AG04450 (cell line): ENCODE data around the gene ASPM. TPM values are rescaled to one million over a fixed set of nuclear protein-coding genes. Genes with fewer than 3 reads are reported as not detected.

Experiments used
- CTCF ChIA-PET: fragments of 300-600, 350-600 bp; formaldehyde crosslinking; extraction: SDS; loops from one replicate; lab custom pipeline; 2022; ENCODE audit warnings: antibody characterized with exemption, inconsistent platforms; lab: Charles Lee
- POLR2A ChIA-PET: fragments of 350-600 bp; formaldehyde crosslinking; extraction: SDS; loops from one replicate; lab custom pipeline; 2021; ENCODE audit warnings: antibody characterized with exemption, inconsistent platforms; lab: Yijun Ruan, JAX
- DNase-seq: peaks from one replicate; pipeline ENCODE4 v3.0.0-alpha.2; 2011; ENCODE audit warnings: low read depth, low spot score
- H3K27ac ChIP-seq: one replicate; pipeline ENCODE4 v1.5.1; 2012; ENCODE audit warnings: low read depth, low read length, control low read depth
- H3K27me3 ChIP-seq: one replicate; pipeline ENCODE4 v1.6.0; 2012; ENCODE audit warnings: low read length; ENCODE audit not compliant: control insufficient read depth, insufficient read depth
- H3K4me3 ChIP-seq: 2 replicates; pipeline ENCODE4 v1.5.1; 2011; ENCODE audit warnings: mild to moderate bottlenecking, low read depth, low read length, control low read depth
- H3K9me3 ChIP-seq: 2 replicates; pipeline ENCODE4 v1.5.1; 2012; ENCODE audit warnings: low read length; ENCODE audit not compliant: control insufficient read depth, insufficient read depth
- polyA plus RNA-seq: library from polyadenylated mRNA; depleted of rRNA; stranded (reverse); fragments of >200 nt; gene quantifications from 2 replicates; pipeline ENCODE4 v1.2.3, GENCODE V29; 2011
- TF ChIP-seq, protein P1 (sequence below): IDR thresholded peaks from 2 replicates; pipeline ENCODE4 v1.5.1; 2011; ENCODE audit warnings: low read depth, low read length, control low read depth, inconsistent platforms

Gene ASPM
- polyA plus RNA-seq, 1 experiment = 6.1 TPM

DNA sequence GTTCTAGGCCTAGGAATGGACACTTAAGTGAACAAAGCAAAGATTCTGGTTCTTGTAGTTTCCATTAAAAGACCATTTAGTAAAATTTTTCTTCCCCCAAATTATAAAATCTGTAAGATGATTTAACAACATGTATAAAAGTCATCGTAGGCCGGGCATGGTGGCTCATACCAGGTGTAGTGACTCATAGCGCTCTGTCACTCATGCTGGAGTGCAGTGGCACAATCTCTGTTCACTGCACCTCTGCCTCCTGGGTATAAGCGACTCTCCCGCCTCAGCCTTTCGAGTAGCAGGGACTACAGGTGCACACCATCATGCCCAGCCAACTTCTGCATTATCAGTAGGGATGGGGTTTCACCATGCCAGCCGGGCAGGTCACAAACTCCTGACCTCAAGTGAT is 9.1 kb downstream of the ASPM start:
- Histone ChIP-seq H3K27me3 (no peaks in the 10 kb centered on the region), H3K4me3 (no peak overlapping the region), H3K9me3 (no peaks in the 10 kb centered on the region; the same call in 1 of the 2 replicates), H3K27ac (no peak overlapping the region)
- CTCF ChIA-PET = no interaction called here
- TF ChIP-seq, protein P1, sequence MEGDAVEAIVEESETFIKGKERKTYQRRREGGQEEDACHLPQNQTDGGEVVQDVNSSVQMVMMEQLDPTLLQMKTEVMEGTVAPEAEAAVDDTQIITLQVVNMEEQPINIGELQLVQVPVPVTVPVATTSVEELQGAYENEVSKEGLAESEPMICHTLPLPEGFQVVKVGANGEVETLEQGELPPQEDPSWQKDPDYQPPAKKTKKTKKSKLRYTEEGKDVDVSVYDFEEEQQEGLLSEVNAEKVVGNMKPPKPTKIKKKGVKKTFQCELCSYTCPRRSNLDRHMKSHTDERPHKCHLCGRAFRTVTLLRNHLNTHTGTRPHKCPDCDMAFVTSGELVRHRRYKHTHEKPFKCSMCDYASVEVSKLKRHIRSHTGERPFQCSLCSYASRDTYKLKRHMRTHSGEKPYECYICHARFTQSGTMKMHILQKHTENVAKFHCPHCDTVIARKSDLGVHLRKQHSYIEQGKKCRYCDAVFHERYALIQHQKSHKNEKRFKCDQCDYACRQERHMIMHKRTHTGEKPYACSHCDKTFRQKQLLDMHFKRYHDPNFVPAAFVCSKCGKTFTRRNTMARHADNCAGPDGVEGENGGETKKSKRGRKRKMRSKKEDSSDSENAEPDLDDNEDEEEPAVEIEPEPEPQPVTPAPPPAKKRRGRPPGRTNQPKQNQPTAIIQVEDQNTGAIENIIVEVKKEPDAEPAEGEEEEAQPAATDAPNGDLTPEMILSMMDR = no peak
- DNase-seq = no peak
- POLR2A ChIA-PET = no interaction called here

DNA sequence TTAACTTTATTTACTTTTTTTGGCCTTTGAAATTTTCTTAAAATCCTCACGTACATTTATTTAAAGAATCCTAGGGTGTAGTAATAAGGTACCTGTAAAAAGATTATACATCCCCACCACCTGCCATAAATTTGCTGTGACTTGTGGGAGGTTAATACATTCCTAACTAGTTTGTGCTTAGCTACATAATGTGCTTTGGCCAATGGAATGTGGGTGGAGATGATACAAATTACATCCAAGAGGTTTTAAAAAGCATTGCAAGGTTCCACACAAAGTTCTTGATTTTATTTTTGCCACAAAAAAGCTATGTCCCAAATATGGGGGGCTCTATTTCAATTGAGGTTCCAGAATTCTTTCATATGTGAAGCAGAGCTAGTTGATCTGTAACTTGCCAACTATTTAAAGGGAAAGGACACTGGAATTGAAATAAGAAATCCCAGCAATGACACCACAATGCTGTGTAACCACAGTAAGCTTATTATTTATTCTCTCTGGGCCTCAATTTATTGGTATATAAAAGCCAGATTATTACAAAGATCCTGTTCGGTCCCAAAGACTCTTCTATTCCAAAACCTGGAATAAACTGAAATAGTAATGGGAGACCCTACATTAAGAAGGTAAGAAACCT is 15.7 kb downstream of the ASPM start:
- POLR2A ChIA-PET = no interaction called here
- Histone ChIP-seq H3K4me3 (no peak overlapping the region), H3K27me3 (no peaks in the 10 kb centered on the region), H3K27ac (no peak overlapping the region), H3K9me3 (no peaks in the 10 kb centered on the region)
- TF ChIP-seq, protein P1 = peak; percentile 14; the same call in 1 of the 2 replicates
- CTCF ChIA-PET = interaction anchor here (1.1 to 1.8 kb wide), 3 partner anchors 9 to 12 kb away, joined by 4 to 12 read pairs (median 5); no protein-coding TSS in a partner anchor
- DNase-seq = no peak

DNA sequence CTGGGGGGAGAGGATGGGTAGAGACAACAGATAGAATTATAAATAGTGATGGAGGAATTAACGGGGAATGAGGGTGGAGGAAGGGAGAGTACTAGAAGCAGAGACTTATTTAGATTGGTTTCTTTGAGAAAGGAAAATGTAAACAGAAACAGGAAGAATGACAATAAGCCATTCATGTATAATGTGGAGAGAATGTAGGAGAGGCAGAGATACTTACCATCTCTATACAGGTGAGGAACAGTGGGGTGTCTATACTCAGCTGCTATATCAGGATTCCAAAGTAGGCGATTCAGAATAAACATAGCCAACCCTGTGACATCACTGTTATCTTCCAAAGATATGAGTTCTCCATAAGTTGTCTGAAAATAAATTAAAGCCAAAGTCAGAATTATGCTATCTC is 16.8 kb downstream of the ASPM start:
- TF ChIP-seq, protein P1 = no peak
- H3K27me3 ChIP-seq = no peaks in the 10 kb centered on the region
- H3K27ac ChIP-seq = no peak overlapping the region
- ChIA-PET CTCF (interaction anchor here (1.6 kb wide), 1 partner anchor 8 kb away, joined by 5 read pairs; no protein-coding TSS in a partner anchor), POLR2A (no interaction called here)
- no peaks in the 10 kb centered on the region for H3K9me3 ChIP-seq
- DNase-seq = no peak
- no peak overlapping the region for H3K4me3 ChIP-seq

DNA sequence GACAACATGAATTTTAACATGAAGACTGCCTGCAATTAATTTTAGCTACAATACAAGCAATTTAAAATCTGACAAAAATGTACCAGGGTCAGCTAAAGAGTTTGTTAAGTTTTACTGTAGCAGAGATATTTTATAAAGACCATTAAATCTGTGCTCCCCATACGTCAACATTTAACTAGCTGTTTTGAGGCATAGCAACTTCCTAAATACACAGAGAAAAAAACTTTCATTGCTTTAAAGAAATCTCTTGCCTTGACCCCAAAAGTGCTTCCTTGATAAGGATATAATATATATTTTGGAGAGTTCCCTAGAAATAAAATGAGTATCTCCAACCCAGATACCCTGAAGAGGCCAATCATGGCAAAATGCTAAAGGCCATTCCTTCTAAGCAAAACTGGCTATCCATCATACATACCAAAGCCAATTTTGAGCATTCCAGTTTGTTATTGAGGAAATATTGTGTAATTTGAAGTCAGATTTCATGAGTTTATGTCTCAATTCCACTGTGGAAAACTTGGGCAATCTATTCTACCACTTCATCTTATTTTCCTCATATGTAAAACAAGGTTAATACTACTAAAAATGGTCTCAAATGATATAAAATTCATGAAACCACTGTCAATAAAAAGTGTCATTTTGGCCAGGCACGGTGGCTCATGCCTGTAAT is 19.1 kb downstream of the ASPM start:
- H3K27ac ChIP-seq = no peak overlapping the region
- no peaks in the 10 kb centered on the region for H3K9me3 ChIP-seq
- ChIA-PET CTCF (interaction anchor here (1.0 kb wide), 1 partner anchor 53 kb away, joined by 6 read pairs; no protein-coding TSS in a partner anchor), POLR2A (no interaction called here)
- H3K27me3 ChIP-seq = no peaks in the 10 kb centered on the region
- TF ChIP-seq, protein P1 = no peak
- H3K4me3 ChIP-seq = no peak overlapping the region
- no peak for DNase-seq

DNA sequence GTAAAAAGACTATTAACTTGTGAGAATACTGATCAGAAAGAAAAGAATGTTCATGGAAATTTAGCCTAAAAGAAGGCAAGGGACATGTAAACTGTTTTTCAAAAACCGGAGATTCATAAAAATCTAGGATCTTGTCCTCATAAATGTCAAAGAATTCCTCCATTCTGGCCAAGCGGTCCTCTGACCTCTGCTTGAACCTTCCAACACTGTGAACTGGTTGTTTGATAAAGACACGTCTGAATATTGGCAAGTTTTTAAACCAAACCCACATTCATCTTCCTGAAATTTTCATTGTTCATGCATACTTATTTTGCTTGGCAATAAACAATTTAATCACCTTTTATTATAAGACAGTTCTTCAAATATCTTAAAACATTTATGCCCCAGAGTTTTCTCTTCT is 19.8 kb downstream of the ASPM start:
- POLR2A ChIA-PET = interaction anchor here (0.7 kb wide), 1 partner anchor 20 kb away, joined by 7 read pairs; no protein-coding TSS in a partner anchor
- CTCF ChIA-PET = interaction anchor here (0.7 to 1.0 kb wide), 4 partner anchors 54 to 1367 kb away, joined by 3 to 6 read pairs (median 4); no protein-coding TSS in a partner anchor
- no peaks in the 10 kb centered on the region for H3K9me3 ChIP-seq
- H3K27me3 ChIP-seq = no peaks in the 10 kb centered on the region
- no peak overlapping the region for H3K4me3 ChIP-seq
- DNase-seq = no peak
- TF ChIP-seq, protein P1 = no peak
- no peak overlapping the region for H3K27ac ChIP-seq
